ENCODE data around the gene PHLDB2.

- TF ChIP-seq POLR2A (IDR thresholded peaks at IDR 0.05; ENCODE audit: control extremely low read depth in 1 of 2, low read depth in 2 of 2, low read length in 2 of 2) (no peak), GTF2F1 (IDR thresholded peaks at IDR 0.05; ENCODE audit: borderline replicate concordance, low read depth, low read length) (no peak), JUND (IDR thresholded peaks at IDR 0.05; ENCODE audit: low read length) (no peak), EZH2 (IDR thresholded peaks at IDR 0.05; ENCODE audit: low read depth, low read length, severe bottlenecking) (no peak), CTCF (IDR thresholded peaks at IDR 0.05; ENCODE audit: control extremely low read depth in 1 of 3, insufficient read depth in 1 of 3, low read depth in 1 of 3, low read length in 3 of 3) (no peak), YY1 (IDR thresholded peaks at IDR 0.05; ENCODE audit: low read depth, low read length) (no peak), EP300 (IDR thresholded peaks at IDR 0.05; ENCODE audit: borderline replicate concordance in 1 of 2, low read depth in 2 of 2, low read length in 2 of 2) (no peak), MAX (IDR thresholded peaks at IDR 0.05) (no peak), KDM4A (IDR thresholded peaks at IDR 0.05; ENCODE audit: low read depth, low read length, severe bottlenecking) (no peak), SIN3A (conservative IDR thresholded peaks at IDR 0.05 in 1 of 2, IDR thresholded peaks at IDR 0.05 in 1 of 2; ENCODE audit: low read depth in 1 of 2, low read length in 2 of 2) (no peak)
Observed at GRCh38 chr3:112011376-112011940, 152.4 kb downstream of the PHLDB2 start.

Data from H1 (cell line).